ENCODE measurements around the gene PLSCR1.

- TF ChIP-seq CTCF (IDR thresholded peaks at IDR 0.05; ENCODE audit: insufficient read depth, low read length, poor library complexity, severe bottlenecking) (no peak), EZH2phosphoT487 (conservative IDR thresholded peaks at IDR 0.05; ENCODE audit: low read length) (no peak)
Observed at GRCh38 chr3:146499701-146500100, 44.7 kb downstream of the PLSCR1 start.

Data from SU-DHL-6 (cell line).